NCI-H2081 treated with DMSO at 0.1 percent for 48 hours (cell line): ENCODE results near the gene GABARAPL2.
"Not testable (repeated sequence)": the region's sequence is repeated elsewhere in the genome, so short reads cannot be mapped to it uniquely, and the experiment has no call there.

Experiments used
- DNase-seq: peaks from one replicate; lab custom pipeline; 2025; lab: John Stamatoyannopoulos, UW

GABARAPL2 gene

GRCh38 chr16:75566040-75566757, at the start of gene GABARAPL2:
TSS of gene GABARAPL2 (plus strand) at chr16:75566379. CDS start at chr16:75566487, 108 bp downstream.
- DNase-seq, result no peak

GRCh38 chr16:75519175-75519574, 47.0 kb upstream of the GABARAPL2 start:
- DNase-seq, result no peak

GRCh38 chr16:75526032-75526790, 40.0 kb upstream of the GABARAPL2 start:
- DNase-seq, result no peak

GRCh38 chr16:75527825-75528299, 38.3 kb upstream of the GABARAPL2 start:
- no peak for DNase-seq

- no peak for DNase-seq
These were observed 36.9 kb upstream of the GABARAPL2 start for GRCh38 chr16:75529056-75529905.

GRCh38 chr16:75529959-75530358, 36.2 kb upstream of the GABARAPL2 start:
- no peak for DNase-seq

GRCh38 chr16:75532142-75532765, 33.9 kb upstream of the GABARAPL2 start:
- DNase-seq, result no peak

- no peak for DNase-seq
These were observed 33.4 kb upstream of the GABARAPL2 start for GRCh38 chr16:75532791-75533190.

- DNase-seq, result no peak
These were observed 31.5 kb upstream of the GABARAPL2 start for GRCh38 chr16:75534560-75535205.

- no peak for DNase-seq
These were observed 30.9 kb upstream of the GABARAPL2 start for GRCh38 chr16:75535211-75535843.

GRCh38 chr16:75535901-75536300, 30.3 kb upstream of the GABARAPL2 start, which contains the start of gene CHST5:
TSS of gene CHST5 (minus strand) at chr16:75536108. CDS start at chr16:75530384, 5,724 bp downstream.
- DNase-seq, result no peak

- no peak for DNase-seq
These were observed 28.4 kb upstream of the GABARAPL2 start for GRCh38 chr16:75537776-75538175.

- DNase-seq, result not testable (repeated sequence)
These were observed 27.2 kb upstream of the GABARAPL2 start for GRCh38 chr16:75538882-75539565.

GRCh38 chr16:75541236-75541635, 24.9 kb upstream of the GABARAPL2 start:
- no peak for DNase-seq

GRCh38 chr16:75542462-75542861, 23.7 kb upstream of the GABARAPL2 start:
- DNase-seq, result not testable (repeated sequence)

- not testable (repeated sequence) for DNase-seq
These were observed 20.3 kb upstream of the GABARAPL2 start for GRCh38 chr16:75545879-75546278.

- no peak for DNase-seq
These were observed 19.9 kb upstream of the GABARAPL2 start for GRCh38 chr16:75546293-75546692.

GRCh38 chr16:75548456-75548855, 17.7 kb upstream of the GABARAPL2 start:
- DNase-seq, result not testable (repeated sequence)

- no peak for DNase-seq
These were observed 15.9 kb upstream of the GABARAPL2 start for GRCh38 chr16:75550211-75550662.

- no peak for DNase-seq
These were observed 13.2 kb upstream of the GABARAPL2 start for GRCh38 chr16:75552951-75553350.
